GM21723 (cell line): ENCODE results near the gene CFAP53.
"Not testable (repeated sequence)": the region's sequence is repeated elsewhere in the genome, so short reads cannot be mapped to it uniquely, and the experiment has no call there.

Source experiments
- ATAC-seq: cut with Tn5 transposase; IDR thresholded peaks from one replicate; pipeline ENCODE4 v1.9.1; 2021; ENCODE audit warnings: mild to moderate bottlenecking, moderate library complexity; ENCODE audit not compliant: unreplicated experiment

Gene CFAP53

DNA sequence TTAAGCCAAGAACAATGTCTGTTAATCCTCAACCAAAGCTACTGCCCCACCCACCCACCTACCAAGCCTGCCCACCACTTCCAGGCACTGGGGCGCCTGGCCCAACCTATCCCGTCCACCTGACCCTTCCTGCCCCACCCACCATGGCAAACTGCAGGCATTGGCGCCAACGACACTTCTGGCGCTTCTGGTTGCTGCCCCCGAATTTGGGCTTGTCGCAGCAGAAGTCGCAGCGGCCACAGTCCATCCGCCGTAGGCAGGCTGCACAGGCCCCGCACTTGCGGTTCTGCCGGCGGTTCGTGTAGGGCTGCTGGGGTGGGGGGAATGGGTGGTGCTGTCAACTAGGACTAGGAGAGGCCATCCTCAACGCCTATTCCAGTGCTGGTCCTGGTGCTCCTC lies 7.7 kb upstream of the CFAP53 start:
- ATAC-seq, result no peak

DNA sequence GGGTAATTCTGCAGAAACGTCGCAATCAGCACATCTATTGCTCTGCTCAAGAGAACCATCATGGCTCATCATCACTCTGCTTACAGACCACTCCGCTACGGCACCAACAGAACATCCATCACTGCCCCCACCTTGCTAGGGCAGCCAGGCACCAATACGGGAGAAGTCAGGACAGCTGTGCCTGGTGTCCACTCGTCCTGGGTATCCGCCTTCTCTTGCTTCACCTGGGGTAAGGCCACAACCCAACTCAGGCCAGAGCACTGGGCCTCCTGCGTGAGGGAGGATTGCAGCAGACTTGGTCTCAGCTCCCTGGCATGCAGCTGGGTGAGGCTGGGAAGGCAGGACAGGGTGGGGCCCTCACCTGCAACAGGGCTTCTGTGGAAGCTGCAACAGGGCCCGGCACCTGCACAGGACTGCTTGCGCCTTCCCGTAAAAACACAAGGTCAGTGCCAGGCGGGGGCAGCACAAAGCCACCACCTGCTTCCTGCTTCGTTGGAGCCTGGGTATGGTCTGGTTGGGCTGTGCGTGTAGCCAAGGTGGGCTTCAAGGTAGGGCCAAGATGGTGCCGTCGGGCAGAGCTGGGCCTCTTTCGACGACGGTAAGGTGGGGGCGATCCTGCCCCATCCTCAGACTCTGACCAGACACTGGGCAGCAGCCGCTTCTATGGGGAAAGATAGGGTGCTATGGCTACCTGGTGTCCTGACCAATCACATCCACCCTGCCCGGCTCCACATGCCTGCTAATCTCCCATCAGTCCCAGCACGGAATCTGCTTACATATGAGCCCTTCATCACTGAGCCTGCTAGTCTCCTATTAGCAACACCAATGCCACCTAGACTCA lies 7.1 kb upstream of the CFAP53 start:
- no peak for ATAC-seq

GRCh38 chr18:50272568-50272967 lies 6.3 kb upstream of the CFAP53 start:
- no peak for ATAC-seq

DNA sequence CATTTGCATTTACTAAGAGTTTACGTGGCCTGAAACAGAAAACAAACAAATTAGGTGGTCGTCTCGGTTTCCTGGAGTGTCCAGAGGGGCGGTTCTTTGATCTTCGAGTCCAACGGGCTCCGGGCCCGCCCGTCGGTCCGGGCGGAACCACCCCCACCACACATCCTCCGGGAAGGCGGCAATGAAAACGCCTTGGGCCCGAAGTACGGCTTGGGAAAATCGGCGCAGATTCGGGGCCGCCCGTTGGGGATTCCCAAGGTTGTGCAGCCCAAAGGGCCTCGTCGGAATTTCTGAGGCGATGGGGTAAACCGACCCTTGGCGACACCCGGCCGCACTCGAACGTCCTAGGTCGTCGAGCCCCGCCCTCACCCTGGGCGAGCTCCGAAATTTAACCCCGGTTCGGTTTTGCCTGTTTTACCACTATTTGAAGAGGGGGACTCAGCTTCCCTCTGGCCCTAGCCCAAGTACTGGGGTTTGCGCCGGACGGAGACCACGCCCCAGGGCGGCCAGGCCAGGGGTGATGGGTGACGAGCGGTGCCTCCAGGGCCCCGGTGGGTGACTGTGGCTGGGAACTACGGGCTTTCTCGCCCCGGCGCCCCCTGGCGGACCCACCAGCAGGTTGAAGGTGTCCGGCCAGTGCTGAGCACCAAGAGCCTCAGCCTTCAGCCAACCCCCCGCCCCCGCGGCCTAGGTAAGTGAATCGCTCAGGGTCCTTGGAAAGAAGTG lies 1.9 kb upstream of the CFAP53 start:
- ATAC-seq, result peak; percentile 78

DNA sequence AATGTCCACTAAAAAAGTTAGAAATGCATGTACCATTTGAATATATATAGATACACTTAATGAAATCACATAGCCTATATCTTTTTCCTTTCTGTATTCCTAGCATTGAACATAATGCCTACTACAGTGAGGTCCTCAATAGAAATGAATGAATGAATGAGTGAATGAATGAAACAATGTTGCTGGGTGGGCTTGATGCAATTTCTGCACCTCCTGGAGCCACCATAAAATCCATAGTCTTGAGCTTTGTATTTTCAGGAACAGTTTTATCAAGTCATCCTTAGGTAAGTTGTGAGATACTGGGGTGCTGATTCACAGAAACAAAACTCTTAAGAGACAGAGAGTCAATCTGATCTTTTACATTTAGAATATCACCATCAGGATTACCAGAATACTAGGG lies 3.3 kb downstream of the CFAP53 start:
- no peak for ATAC-seq

DNA sequence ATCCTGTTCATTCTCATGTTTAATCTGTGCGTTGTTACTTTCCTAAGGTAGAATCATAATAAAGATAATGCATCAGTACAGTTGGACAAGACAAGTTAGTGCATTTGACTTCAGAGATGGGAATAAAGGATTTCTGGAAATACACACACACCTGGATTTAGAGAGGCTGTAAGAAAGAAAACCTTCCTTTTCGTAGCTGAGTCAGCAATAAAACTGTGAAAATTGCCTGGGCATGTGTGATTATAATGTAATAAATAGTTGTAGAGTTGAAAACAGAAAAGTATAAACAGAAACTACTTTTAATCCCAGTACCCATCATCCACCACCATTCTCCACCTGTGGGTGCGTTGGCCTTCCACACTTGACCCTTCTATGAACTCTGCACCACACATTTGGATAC lies 15.4 kb downstream of the CFAP53 start:
- no peak for ATAC-seq

DNA sequence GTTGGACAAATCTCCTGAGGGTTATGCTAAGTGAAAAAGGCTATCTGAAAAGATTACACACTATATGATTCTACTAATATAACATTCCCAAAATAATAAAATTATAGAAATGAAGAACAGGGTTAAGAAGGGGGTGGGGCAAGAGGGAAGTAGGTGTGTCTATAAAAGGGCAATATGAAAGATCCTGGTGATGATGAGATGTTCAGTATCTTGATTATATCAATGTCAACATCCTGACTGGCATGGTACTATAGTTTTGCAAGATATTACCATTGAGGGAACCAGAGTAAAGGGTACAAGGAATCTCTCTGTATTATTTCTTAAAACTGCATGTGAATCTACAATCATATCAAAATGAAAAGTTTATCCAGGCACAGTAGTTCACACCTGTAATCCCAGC lies 16.7 kb downstream of the CFAP53 start:
- no peak for ATAC-seq

DNA sequence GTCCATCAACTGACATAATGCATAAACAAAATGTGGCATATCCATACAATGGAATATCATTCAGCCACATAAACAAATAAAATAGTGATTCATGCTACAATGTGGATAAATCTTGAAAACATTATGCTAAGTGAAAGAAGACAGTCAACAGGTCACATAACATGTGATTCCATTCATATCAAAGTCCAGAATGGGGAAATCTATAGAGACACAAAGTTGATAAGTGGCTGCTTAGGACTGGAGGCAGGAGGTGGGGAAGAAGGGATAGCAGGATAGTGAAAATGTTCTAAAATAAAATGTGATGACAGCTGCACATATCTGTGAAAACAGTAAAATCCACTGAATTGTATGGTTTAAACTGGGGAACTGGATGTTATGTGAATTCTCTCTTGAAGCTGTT lies 18.7 kb downstream of the CFAP53 start:
- ATAC-seq, result no peak

- not testable (repeated sequence) for ATAC-seq
Measured at GRCh38 chr18:50241768-50242167, 24.5 kb downstream of the CFAP53 start.

DNA sequence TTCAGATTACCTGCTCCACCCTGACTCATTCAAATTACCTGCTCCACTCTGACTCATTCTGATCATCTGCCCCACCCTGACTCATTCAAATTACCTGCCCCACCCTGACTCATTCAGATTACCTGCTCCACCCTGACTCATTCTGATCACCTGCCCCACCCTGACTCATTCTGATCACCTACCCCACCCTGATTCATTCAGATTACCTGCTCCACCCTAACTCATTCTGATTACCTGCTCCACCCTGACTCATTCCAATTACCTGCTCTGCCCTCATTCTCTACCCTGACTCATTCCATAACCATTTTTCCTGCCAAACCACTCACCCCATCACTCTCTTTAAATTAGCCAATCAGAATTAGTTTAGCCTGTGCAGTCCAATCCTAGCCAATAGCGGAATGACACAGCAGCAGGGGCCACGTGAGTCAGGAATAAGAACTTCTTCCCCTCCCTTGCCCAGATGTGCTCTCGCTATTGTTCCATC lies 26.2 kb downstream of the CFAP53 start:
- ATAC-seq, result no peak

GRCh38 chr18:50232419-50232818 lies 33.9 kb downstream of the CFAP53 start:
- no peak for ATAC-seq

- ATAC-seq, result no peak
Measured at GRCh38 chr18:50231621-50232020, 34.7 kb downstream of the CFAP53 start.

DNA sequence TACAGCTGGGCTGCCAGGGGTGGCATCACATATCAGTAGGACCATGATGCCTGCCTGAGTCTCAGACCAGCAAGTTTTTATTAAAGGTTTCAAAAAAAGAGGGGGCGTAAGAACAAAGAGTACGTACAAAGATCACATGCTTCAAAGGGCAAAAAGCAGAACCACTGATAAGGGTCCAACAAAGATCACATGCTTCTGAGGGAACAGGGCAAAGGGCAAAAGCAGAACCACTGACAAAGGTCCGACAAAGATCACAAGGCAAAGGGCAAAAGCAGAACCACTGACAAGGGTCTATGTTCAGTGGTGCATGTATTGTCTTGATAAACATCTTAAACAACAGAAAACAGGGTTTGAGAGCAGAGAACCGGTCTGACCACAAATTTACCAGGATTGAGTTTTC lies 46.0 kb downstream of the CFAP53 start:
- ATAC-seq, result not testable (repeated sequence)

DNA sequence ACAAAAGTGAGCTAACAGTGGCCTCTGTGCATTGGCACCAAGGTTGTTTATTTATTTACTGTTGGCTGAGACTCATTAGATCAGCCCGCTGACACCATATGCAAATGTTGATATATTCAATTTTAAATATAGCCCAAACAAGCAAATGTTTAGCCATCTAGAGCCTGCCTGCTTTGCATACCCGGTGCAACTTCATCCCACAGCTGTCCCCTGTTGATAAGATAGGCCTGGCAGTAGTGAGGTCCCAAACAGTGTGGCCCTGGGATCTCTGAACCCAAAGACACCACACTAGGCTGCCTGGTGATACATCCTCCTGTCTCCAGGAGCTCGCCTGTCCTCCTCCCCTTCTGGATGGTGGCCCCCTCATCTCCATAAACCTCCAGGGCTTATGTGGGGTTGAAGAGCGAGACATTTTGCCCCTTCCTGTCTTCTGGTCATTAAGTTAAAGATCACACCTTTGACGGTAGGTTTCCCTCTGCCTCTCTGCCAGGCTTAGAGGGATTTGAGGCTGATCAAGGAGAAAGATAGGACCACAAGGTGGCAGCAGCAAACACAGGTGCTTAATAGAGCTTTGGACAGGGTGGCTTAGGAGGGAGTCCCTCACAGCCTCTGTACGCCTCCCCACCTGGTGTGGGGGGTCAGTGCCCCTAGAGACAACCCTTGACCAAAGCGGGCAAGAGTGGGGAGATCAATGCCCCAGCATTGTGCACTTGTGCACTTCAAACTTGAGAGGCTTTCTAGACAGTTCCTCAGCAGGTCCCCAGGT lies 47.7 kb downstream of the CFAP53 start:
- ATAC-seq, result peak; percentile 91

GRCh38 chr18:50209311-50209710 lies 57.0 kb downstream of the CFAP53 start:
- no peak for ATAC-seq

DNA sequence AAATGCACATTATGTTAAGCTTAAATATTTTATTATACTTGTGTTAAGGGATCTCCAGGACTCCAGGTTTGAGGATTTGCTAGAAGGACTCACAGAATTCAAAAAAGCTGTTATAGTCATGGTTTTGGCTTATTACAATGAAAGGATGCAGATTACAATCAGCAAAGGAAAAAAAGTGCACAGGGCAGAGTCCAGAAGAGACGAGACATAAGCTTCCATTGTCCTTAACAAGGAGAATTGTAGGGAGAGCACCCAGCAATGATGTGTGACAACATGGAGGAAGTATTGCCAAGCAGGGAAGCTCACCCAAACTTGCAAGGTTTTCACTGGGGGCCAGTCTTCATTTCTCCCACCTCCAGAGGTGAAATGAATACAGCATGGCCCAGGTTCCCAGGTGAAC lies 58.6 kb downstream of the CFAP53 start:
- no peak for ATAC-seq

DNA sequence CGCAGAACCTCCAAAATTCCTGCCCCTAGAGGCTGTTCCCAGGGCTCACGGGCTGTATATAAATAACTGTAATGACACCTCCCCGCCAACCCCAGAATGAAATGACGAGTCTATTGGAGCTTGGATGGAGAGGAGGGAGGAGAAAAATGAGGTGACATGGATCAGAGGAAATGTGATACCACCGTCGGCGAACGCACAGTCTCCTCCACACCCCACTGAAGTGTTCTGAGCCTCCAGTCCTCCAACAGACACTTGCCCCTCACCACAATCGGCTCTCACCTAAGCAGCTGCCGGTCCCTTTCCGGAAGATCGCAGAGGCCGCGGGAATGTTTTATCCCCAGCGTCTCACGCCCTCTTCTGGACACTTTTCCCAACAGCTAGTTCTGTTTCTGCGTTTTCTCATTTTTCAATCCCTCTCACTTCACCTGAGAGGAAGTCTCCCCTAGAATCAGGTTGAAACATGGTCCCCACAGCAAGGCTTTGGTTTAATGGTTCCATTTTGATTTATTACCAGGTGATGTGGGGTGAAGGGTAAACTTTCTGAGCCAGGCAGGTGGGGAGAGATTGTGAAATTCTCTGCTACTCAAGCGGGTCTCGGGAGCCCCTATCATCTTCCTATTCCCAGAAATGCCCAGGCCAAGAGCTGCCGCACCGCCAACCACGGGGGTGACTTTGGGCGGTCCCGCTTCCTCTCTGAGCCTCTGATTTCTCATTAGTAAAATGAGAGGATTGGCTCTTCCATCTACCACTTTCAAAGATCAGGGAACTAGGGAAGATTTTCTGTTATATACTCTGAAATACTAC lies 62.3 kb downstream of the CFAP53 start:
- no peak for ATAC-seq

GRCh38 chr18:50201476-50202018 lies 64.7 kb downstream of the CFAP53 start:
- no peak for ATAC-seq

GRCh38 chr18:50199921-50200320 lies 66.4 kb downstream of the CFAP53 start:
- no peak for ATAC-seq

GRCh38 chr18:50199346-50199855 lies 66.9 kb downstream of the CFAP53 start:
- ATAC-seq, result no peak
